Measurements from ENCODE around the gene IL17B.

The IL17B gene

GRCh38 chr5:149426931-149427330, 47.8 kb upstream of the IL17B start:
- Histone ChIP-seq H3K9me3 (ENCODE audit: low read length) (no peaks in the 10 kb centered on the region), H3K27me3 (ENCODE audit: insufficient read depth, low read length) (no peaks in the 10 kb centered on the region), H3K4me1 (ENCODE audit: insufficient read depth, low read length, severe bottlenecking) (no peaks in the 10 kb centered on the region), H3K79me2 (ENCODE audit: insufficient read depth, low read length) (no peaks in the 10 kb centered on the region), H2AFZ (ENCODE audit: low read length) (no peak overlapping the region), H3K27ac (ENCODE audit: low read depth, low read length, poor library complexity, severe bottlenecking) (no peak overlapping the region), H3K9ac (ENCODE audit: low read length) (no peak overlapping the region), H3K9me2 (ENCODE audit: low read depth, low read length) (no peaks in the 10 kb centered on the region), H3K4me3 (ENCODE audit: low read depth, low read length, poor library complexity, severe bottlenecking) (no peak overlapping the region), H3F3A (ENCODE audit: insufficient read depth, low read length) (no peaks in the 10 kb centered on the region), H3K4me2 (ENCODE audit: low read length) (no peak overlapping the region), H4K20me1 (ENCODE audit: insufficient read depth, low read length) (no peaks in the 10 kb centered on the region), H3K36me3 (ENCODE audit: insufficient read depth, low read length) (no peaks in the 10 kb centered on the region)
- TF ChIP-seq CTCF (IDR thresholded peaks at IDR 0.05; ENCODE audit: low read length) (no peak), EZH2 (IDR thresholded peaks at IDR 0.05; ENCODE audit: borderline replicate concordance, low read length) (no peak)

- no peaks in the 10 kb centered on the region for H3K4me1 ChIP-seq (ENCODE audit: insufficient read depth, low read length, severe bottlenecking)
- no peak overlapping the region for H3K27ac ChIP-seq (ENCODE audit: low read depth, low read length, poor library complexity, severe bottlenecking)
- H3F3A ChIP-seq (ENCODE audit: insufficient read depth, low read length) = no peaks in the 10 kb centered on the region
These were observed 46.6 kb upstream of the IL17B start for GRCh38 chr5:149425729-149426128.

GRCh38 chr5:149424371-149425315, 45.6 kb upstream of the IL17B start:
- Histone ChIP-seq H3K27ac (ENCODE audit: low read depth, low read length, poor library complexity, severe bottlenecking) (no peak overlapping the region), H3F3A (ENCODE audit: insufficient read depth, low read length) (no peaks in the 10 kb centered on the region), H3K4me1 (ENCODE audit: insufficient read depth, low read length, severe bottlenecking) (no peaks in the 10 kb centered on the region), H4K20me1 (ENCODE audit: insufficient read depth, low read length) (no peaks in the 10 kb centered on the region), H3K36me3 (ENCODE audit: insufficient read depth, low read length) (no peaks in the 10 kb centered on the region), H3K9ac (ENCODE audit: low read length) (no peak overlapping the region), H3K9me3 (ENCODE audit: low read length) (no peaks in the 10 kb centered on the region), H3K4me3 (ENCODE audit: low read depth, low read length, poor library complexity, severe bottlenecking) (no peak overlapping the region), H3K79me2 (ENCODE audit: insufficient read depth, low read length) (no peaks in the 10 kb centered on the region), H2AFZ (ENCODE audit: low read length) (no peak overlapping the region), H3K9me2 (ENCODE audit: low read depth, low read length) (no peaks in the 10 kb centered on the region), H3K27me3 (ENCODE audit: insufficient read depth, low read length) (peaks cover 3% of the 10 kb centered on the region; the same call in 1 of the 2 replicates), H3K4me2 (ENCODE audit: low read length) (no peak overlapping the region)
- TF ChIP-seq CTCF (IDR thresholded peaks at IDR 0.05; ENCODE audit: low read length) = no peak
- no peak for TF ChIP-seq EZH2 (IDR thresholded peaks at IDR 0.05; ENCODE audit: borderline replicate concordance, low read length)

More at GRCh38 chr5:149425729-149426128, 46.6 kb upstream of the IL17B start:
- Histone ChIP-seq H4K20me1 (ENCODE audit: insufficient read depth, low read length) (no peaks in the 10 kb centered on the region), H2AFZ (ENCODE audit: low read length) (no peak overlapping the region), H3K4me3 (ENCODE audit: low read depth, low read length, poor library complexity, severe bottlenecking) (no peak overlapping the region), H3K9me3 (ENCODE audit: low read length) (no peaks in the 10 kb centered on the region), H3K9ac (ENCODE audit: low read length) (no peak overlapping the region), H3K27me3 (ENCODE audit: insufficient read depth, low read length) (no peaks in the 10 kb centered on the region; the same call in 1 of the 2 replicates), H3K36me3 (ENCODE audit: insufficient read depth, low read length) (no peaks in the 10 kb centered on the region), H3K4me2 (ENCODE audit: low read length) (no peak overlapping the region), H3K79me2 (ENCODE audit: insufficient read depth, low read length) (no peaks in the 10 kb centered on the region), H3K9me2 (ENCODE audit: low read depth, low read length) (no peaks in the 10 kb centered on the region)
- TF ChIP-seq CTCF (IDR thresholded peaks at IDR 0.05; ENCODE audit: low read length) = no peak
- no peak for TF ChIP-seq EZH2 (IDR thresholded peaks at IDR 0.05; ENCODE audit: borderline replicate concordance, low read length)
